Left lobe of liver (tissue), 2 donors: ENCODE data around the gene UFSP1. TPM values are rescaled to one million over a fixed set of nuclear protein-coding genes. Genes with fewer than 3 reads are reported as not detected.

Experiments
- ATAC-seq: fragments of 200-7000 bp; cut with Tn5 transposase; one replicate; pipeline ENCODE4 v1.9.1; 2020; ENCODE audit warnings: mild to moderate bottlenecking, moderate library complexity
- DNase-seq: peaks from one replicate; pipeline ENCODE4 v3.0.0-alpha.2; 2020; ENCODE audit warnings: low spot score
- total RNA-seq: library from RNA; stranded (reverse); gene quantifications from one replicate; pipeline ENCODE4 v1.2.1, GENCODE V29; 2021
- donor health status: DM: no; HTN: no; CAD: no; lungs with moderate emphysema.
- donor health status: DM: no; HTN: yes; CAD: no.

The UFSP1 gene
- total RNA-seq, 1 donor from 2014 or later = 1.8 TPM

- DNase-seq (peak; percentile 77), ATAC-seq (peak; percentile 37)
Observed at GRCh38 chr7:100895956-100896731, 6.6 kb upstream of the UFSP1 start.

- no peak for DNase-seq
- ATAC-seq = peak; percentile 35
Observed at GRCh38 chr7:100895701-100895955, 6.1 kb upstream of the UFSP1 start, which contains the start of gene ACHE. Gene ACHE, minus strand, starts transcription at chr7:100895888. Its CDS starts 1,656 bp downstream, at chr7:100894232.

GRCh38 chr7:100894860-100895700, 5.6 kb upstream of the UFSP1 start:
- no peak for DNase-seq
- peak; percentile 34 for ATAC-seq

GRCh38 chr7:100893910-100894721, 4.6 kb upstream of the UFSP1 start:
- ATAC-seq (no peak), DNase-seq (no peak)

GRCh38 chr7:100893318-100893895, 3.9 kb upstream of the UFSP1 start:
- DNase-seq (no peak), ATAC-seq (no peak)

- DNase-seq (no peak), ATAC-seq (no peak)
Observed at GRCh38 chr7:100892364-100893317, 3.1 kb upstream of the UFSP1 start.

GRCh38 chr7:100891568-100892247, 2.2 kb upstream of the UFSP1 start:
- ATAC-seq = no peak
- DNase-seq = no peak

- no peak for ATAC-seq
- DNase-seq = no peak
Observed at GRCh38 chr7:100890653-100891567, 1.4 kb upstream of the UFSP1 start.

GRCh38 chr7:100888291-100888987, 1.1 kb downstream of the UFSP1 start:
- ATAC-seq (peak; percentile 1), DNase-seq (no peak)

GRCh38 chr7:100887516-100888290, 1.8 kb downstream of the UFSP1 start:
- no peak for DNase-seq
- ATAC-seq = no peak

- ATAC-seq (no peak), DNase-seq (no peak)
Observed at GRCh38 chr7:100886936-100887515, 2.5 kb downstream of the UFSP1 start.

GRCh38 chr7:100886142-100886935, 3.2 kb downstream of the UFSP1 start:
- DNase-seq (no peak), ATAC-seq (no peak)

GRCh38 chr7:100885440-100886141, 3.9 kb downstream of the UFSP1 start:
- ATAC-seq (no peak), DNase-seq (no peak)

- DNase-seq (no peak), ATAC-seq (no peak)
Observed at GRCh38 chr7:100884736-100885439, 4.6 kb downstream of the UFSP1 start.
